Adrenal gland (tissue), 12 donors: ENCODE data around the gene DHRS1. TPM values are rescaled to one million over a fixed set of nuclear protein-coding genes. Genes with fewer than 3 reads are reported as not detected.
A peak's percentile ranks its signal among the peaks of the same experiment; 100 is the strongest.

Source experiments
- DNase-seq, 7 donors: peaks; one replicate each; pipeline ENCODE4 v3.0.0-alpha.2; 2019 to 2020
- H3K27ac ChIP-seq, 5 donors: fragments of 200-600 bp; sonication (generic) in 4 of 5; 1 replicate in 3 of 5; 2 replicates in 2 of 5; pipeline versions ENCODE4 v1.5.1 to v1.8.0; 2016 to 2020; ENCODE audit warnings: mild to moderate bottlenecking in 1 of 5
- H3K27me3 ChIP-seq: fragments of 200-600 bp; 2 replicates; pipeline ENCODE4 v1.8.0; 2021
- H3K36me3 ChIP-seq, 2 donors: fragments of 200-600 bp; replicated peaks in 1 of 2; 1 replicate in 1 of 2; 2 replicates in 1 of 2; pipeline versions ENCODE4 v1.5.1 to v1.8.0; 2018 to 2022
- H3K4me1 ChIP-seq, 2 donors: fragments of 200-600 bp; replicated peaks in 1 of 2; 1 replicate in 1 of 2; 2 replicates in 1 of 2; pipeline versions ENCODE4 v1.5.1 to v1.8.0; 2018 to 2021
- H3K4me3 ChIP-seq, 4 donors: fragments of 200-600 bp; sonication (generic) in 3 of 4; one replicate each; pipeline ENCODE4 v1.5.1; 2016 to 2018
- H3K9me3 ChIP-seq, 3 donors: fragments of 200-600 bp; sonication (generic) in 1 of 3; replicated peaks in 1 of 3; 1 replicate in 2 of 3; 2 replicates in 1 of 3; pipeline versions ENCODE4 v1.5.1 to v1.8.0; 2016 to 2021
- POLR2A ChIP-seq, 2 donors: fragments of 450-650 bp; IDR thresholded peaks; one replicate each; pipeline ENCODE4 v1.6.1; 2017; ENCODE audit warnings: antibody characterized with exemption in 2 of 2, mild to moderate bottlenecking in 2 of 2, moderate library complexity in 1 of 2
- WGBS, 4 donors: extraction: QIAGEN DNeasy Blood & Tissue Kit in 2 of 4; methylation state at CpG; one replicate each; pipeline versions ENCODE4 v1.1.5 to v1.1.7; 2013 to 2017; 5-methylcytosine and 5-hydroxymethylcytosine counted together
- intact Hi-C, 2 donors: fragments of 100-400 bp; cut with DNase I; formaldehyde crosslinking; loops; one replicate each; pipeline versions ENCODE4 v1.14.1 to v1.15.0; 2022 to 2023
- polyA plus RNA-seq, 3 donors: library from polyadenylated mRNA; stranded (reverse); fragments of 200-250 nt in 2 of 3; fragments of 350-450 nt in 1 of 3; fragmentation: Illumina TruSeq in 1 of 3; extraction: RNeasy Lipid Tissue Mini Kit (QIAGEN cat#74804) in 1 of 3; gene quantifications; one replicate each; pipeline ENCODE4 v1.2.3, GENCODE V29; 2013 to 2014
- total RNA-seq, 9 donors: library from RNA; depleted of rRNA in 4 of 9; stranded (reverse); fragments of >200 nt in 4 of 9; fragments of 120-200 nt in 1 of 9; fragmentation: NEBNext Ultra II Directional in 1 of 9; extraction: Animal tissue kit (Norgen Biotek cat#: 25700) in 1 of 9; gene quantifications; one replicate each; pipeline versions ENCODE4 v1.1.0 to v1.2.4, GENCODE V29; 2013 to 2023
- TF ChIP-seq, protein P1 (sequence below), 6 experiments: fragments of 450-650 bp in 4 of 6; fragments of 200-600 bp in 2 of 6; sonication (generic) in 1 of 6; IDR thresholded peaks; 1 replicate in 5 of 6; 2 replicates in 1 of 6; pipeline versions ENCODE4 v1.5.1 to v1.8.0; 2016 to 2021; ENCODE audit warnings: antibody characterized with exemption in 6 of 6, mild to moderate bottlenecking in 2 of 6, moderate library complexity in 1 of 6
- donor health status: healthy with polysubstance abuse.
- donor health status: Bipolar disorder and iron deficiency.
- donor health status: DM: yes; HTN: yes; CAD: no.
- donor health status: DM: no; HTN: no; CAD: no.
- donor health status: DM: no; HTN: no; CAD: no.
- donor health status: DM: yes; HTN: yes; CAD: no.

The DHRS1 gene
- total and polyA plus RNA-seq, 12 donors = 11.4 to 68.1 (median 36.8) TPM

DNA sequence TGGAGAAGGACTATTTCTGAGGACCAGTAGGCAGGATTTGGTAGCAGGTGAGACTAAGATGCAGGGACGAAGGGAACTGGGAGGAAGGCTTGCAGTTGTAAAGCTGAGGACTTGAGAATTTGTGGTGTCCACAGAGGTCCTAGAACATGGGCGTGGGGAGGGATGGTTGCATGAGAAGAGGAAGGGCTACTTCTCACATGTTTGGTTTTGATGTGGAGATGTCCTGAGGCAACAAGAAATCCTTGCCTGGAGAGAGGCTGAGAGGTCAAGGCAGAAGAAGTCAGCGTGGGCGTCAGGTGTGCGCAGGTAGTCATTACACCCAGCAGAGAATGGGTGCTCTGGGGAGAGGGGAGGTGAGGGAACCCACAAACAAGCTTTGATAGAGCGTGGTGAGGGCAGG lies 22.5 kb downstream of the DHRS1 start:
- Histone ChIP-seq H3K9me3 (no peaks in the 10 kb centered on the region), H3K4me3 (no peak overlapping the region), H3K36me3 (no peaks in the 10 kb centered on the region), H3K4me1 (peaks cover under 1 to 22% of the 10 kb centered on the region in 2 donors), H3K27me3 (no peaks in the 10 kb centered on the region), H3K27ac (peak overlapping the region in 2 of 5 donors; percentile 26 to 42)
- WGBS, 4 donors = 80 to 87% (median 85%) methylated on average over 6 of the region's 6 CpGs
- intact Hi-C loops = no loop called here
- TF ChIP-seq, protein P1, sequence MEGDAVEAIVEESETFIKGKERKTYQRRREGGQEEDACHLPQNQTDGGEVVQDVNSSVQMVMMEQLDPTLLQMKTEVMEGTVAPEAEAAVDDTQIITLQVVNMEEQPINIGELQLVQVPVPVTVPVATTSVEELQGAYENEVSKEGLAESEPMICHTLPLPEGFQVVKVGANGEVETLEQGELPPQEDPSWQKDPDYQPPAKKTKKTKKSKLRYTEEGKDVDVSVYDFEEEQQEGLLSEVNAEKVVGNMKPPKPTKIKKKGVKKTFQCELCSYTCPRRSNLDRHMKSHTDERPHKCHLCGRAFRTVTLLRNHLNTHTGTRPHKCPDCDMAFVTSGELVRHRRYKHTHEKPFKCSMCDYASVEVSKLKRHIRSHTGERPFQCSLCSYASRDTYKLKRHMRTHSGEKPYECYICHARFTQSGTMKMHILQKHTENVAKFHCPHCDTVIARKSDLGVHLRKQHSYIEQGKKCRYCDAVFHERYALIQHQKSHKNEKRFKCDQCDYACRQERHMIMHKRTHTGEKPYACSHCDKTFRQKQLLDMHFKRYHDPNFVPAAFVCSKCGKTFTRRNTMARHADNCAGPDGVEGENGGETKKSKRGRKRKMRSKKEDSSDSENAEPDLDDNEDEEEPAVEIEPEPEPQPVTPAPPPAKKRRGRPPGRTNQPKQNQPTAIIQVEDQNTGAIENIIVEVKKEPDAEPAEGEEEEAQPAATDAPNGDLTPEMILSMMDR (IDR thresholded peaks at IDR 0.05) = no peak
- TF ChIP-seq POLR2A (IDR thresholded peaks at IDR 0.05) = no peak
- DNase-seq = no peak

DNA sequence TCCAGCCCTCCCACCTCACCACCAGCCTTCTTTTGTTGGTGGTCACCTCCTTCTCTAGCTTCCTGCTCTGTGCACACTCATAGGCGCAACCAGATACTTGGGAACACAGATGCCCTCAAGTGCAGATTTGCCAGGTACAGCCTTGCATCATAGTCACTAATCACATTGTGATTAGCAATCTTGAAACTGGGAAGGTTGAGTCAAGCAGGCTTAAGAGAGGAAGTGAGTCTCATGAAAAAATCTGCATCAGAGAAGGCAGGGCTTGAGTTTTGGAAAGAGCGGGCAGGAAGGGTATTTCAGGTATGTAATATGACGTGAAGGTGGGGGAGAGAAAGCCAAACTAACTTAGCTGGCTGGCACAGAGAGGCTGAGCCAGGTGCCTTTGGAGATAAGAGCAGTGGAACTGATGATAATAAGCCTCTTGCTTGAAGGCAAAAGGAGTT lies 25.5 kb downstream of the DHRS1 start:
- intact Hi-C loops = no loop called here
- no peak for TF ChIP-seq POLR2A (IDR thresholded peaks at IDR 0.05)
- TF ChIP-seq, protein P1 (IDR thresholded peaks at IDR 0.05) = no peak
- no peaks in the 10 kb centered on the region for H3K36me3 ChIP-seq
- 61 to 81% (median 79%) methylated on average over 3 of the region's 3 CpGs for WGBS, 4 donors
- peak overlapping the region in 1 of 5 donors; percentile 29 for H3K27ac ChIP-seq
- H3K4me3 ChIP-seq = no peak overlapping the region
- H3K4me1 ChIP-seq = peaks cover 5 to 22% of the 10 kb centered on the region in 2 donors
- no peaks in the 10 kb centered on the region for H3K27me3 ChIP-seq
- no peaks in the 10 kb centered on the region for H3K9me3 ChIP-seq
- peak in 1 of 7 donors; percentile 72 for DNase-seq

DNA sequence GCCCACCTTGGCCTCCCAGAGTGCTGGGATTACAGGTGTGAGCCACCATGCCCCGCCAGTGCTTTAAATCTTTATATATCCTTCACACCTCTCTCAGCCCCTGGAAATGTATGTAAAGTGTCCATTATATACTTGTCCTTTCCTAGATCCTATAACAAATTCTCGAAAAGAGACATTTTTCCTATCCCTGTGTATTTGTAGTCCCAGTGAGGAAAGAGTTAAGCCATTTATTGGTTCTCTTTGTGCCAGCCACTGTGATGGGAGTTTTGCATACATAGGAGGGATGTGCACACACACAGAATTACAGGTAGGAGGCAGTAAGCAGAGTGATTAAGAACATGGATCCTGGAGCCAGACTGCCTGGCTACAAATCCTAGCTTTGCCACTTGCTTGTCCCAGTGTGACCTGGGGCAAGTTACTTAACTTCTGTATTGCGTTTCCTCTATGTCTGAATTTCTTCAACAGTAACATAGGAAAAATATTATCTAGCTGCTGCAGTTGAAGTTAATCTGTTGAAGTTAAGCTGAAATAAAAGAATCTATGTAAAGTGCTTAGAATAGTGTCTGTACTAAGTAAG lies 26.1 kb downstream of the DHRS1 start:
- intact Hi-C loops = no loop called here
- TF ChIP-seq, protein P1 (IDR thresholded peaks at IDR 0.05) = no peak
- no peak for TF ChIP-seq POLR2A (IDR thresholded peaks at IDR 0.05)
- Histone ChIP-seq H3K36me3 (no peaks in the 10 kb centered on the region), H3K4me1 (peaks cover 5 to 22% of the 10 kb centered on the region in 2 donors), H3K27ac (peak overlapping the region in 1 of 5 donors; percentile 29), H3K9me3 (no peaks in the 10 kb centered on the region), H3K27me3 (no peaks in the 10 kb centered on the region), H3K4me3 (no peak overlapping the region)
- no peak for DNase-seq
- WGBS, 4 donors = 47 to 83% (median 74%) methylated on average over 3 of the region's 3 CpGs

DNA sequence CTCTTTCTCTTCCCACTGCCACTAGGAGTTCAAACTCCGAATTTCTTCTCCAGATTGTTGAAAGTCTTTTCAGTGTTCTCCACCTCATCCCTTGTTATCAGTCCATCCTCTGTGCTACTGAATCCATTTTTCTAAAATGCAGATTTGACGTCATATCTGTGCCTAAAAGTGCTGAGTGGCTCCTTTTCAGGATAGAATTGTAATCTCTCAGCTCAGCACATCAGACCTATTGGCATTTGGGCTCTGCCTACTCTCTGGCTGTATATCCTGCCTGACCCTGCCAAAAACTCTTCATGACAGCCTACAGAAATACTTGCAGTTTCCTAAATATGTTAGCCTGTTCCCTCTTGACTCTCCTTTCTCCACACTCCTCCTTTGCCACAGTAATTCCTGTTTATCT lies 27.1 kb downstream of the DHRS1 start:
- Histone ChIP-seq H3K4me1 (peaks cover 5 to 22% of the 10 kb centered on the region in 2 donors), H3K27me3 (no peaks in the 10 kb centered on the region), H3K36me3 (peaks cover 0 to 9% of the 10 kb centered on the region in 2 donors), H3K27ac (no peak overlapping the region), H3K4me3 (no peak overlapping the region), H3K9me3 (no peaks in the 10 kb centered on the region)
- intact Hi-C loops = no loop called here
- no peak for TF ChIP-seq POLR2A (IDR thresholded peaks at IDR 0.05)
- TF ChIP-seq, protein P1 (IDR thresholded peaks at IDR 0.05) = no peak
- DNase-seq = no peak
- 77 to 87% (median 80%) methylated on average over 2 of the region's 2 CpGs for WGBS, 4 donors
